PC-9 (cell line): Measurements from ENCODE around the gene POU6F2. TPM values are rescaled to one million over a fixed set of nuclear protein-coding genes. Genes with fewer than 3 reads are reported as not detected.

ENCODE experiments used
- BruUV-seq: library from RNA; stranded (reverse); fragments of 400-500 nt; replicated peaks from 2 replicates; lab custom pipeline; 2021; lab: Mats Ljungman, UMichigan
- CTCF ChIA-PET: fragments of 300-600 bp; sonication (Branson Sonifier 250); formaldehyde crosslinking; loops from one replicate; lab custom pipeline; 2022; ENCODE audit warnings: antibody characterized with exemption; lab: Charles Lee
- POLR2A ChIA-PET: fragments of 300-600 bp; sonication (Branson Sonifier 250); formaldehyde crosslinking; loops from one replicate; lab custom pipeline; 2022; ENCODE audit warnings: antibody characterized with exemption; ENCODE audit not compliant: unreplicated experiment; lab: Charles Lee
- DNase-seq, 2 experiments: peaks; one replicate each; pipeline versions ENCODE4 v3.0.0 to v3.0.0-alpha.2; 2015 to 2022; ENCODE audit warnings: mixed read lengths in 1 of 2
- H2AFZ ChIP-seq: fragments of 200-600 bp; sonication (generic); 2 replicates; pipeline ENCODE4 v1.8.1; 2017; ENCODE audit warnings: antibody characterized with exemption
- H3F3A ChIP-seq: fragments of 200-600 bp; sonication (generic); 2 replicates; pipeline ENCODE4 v1.8.1; 2017; ENCODE audit warnings: antibody characterized with exemption, mild to moderate bottlenecking, low read depth; ENCODE audit not compliant: insufficient read depth
- H3K27ac ChIP-seq: fragments of 200-600 bp; sonication (generic); 2 replicates; pipeline ENCODE4 v1.6.1; 2016; ENCODE audit warnings: mixed run types
- H3K27me3 ChIP-seq: fragments of 200-600 bp; sonication (generic); 2 replicates; pipeline ENCODE4 v1.6.1; 2016; ENCODE audit warnings: low read depth, mixed run types; ENCODE audit not compliant: insufficient read depth
- H3K36me3 ChIP-seq: fragments of 200-600 bp; sonication (generic); 2 replicates; pipeline ENCODE4 v1.6.1; 2016; ENCODE audit warnings: low read depth, mixed run types
- H3K4me1 ChIP-seq: fragments of 200-600 bp; sonication (generic); replicated peaks from 2 replicates; pipeline ENCODE4 v1.6.1; 2016; ENCODE audit warnings: mixed run types; ENCODE audit not compliant: insufficient read depth
- H3K4me2 ChIP-seq: fragments of 200-600 bp; sonication (generic); 2 replicates; pipeline ENCODE4 v1.6.1; 2017; ENCODE audit warnings: mixed run types
- H3K4me3 ChIP-seq: fragments of 200-600 bp; sonication (generic); 2 replicates; pipeline ENCODE4 v1.6.1; 2016; ENCODE audit warnings: mixed run types
- H3K79me2 ChIP-seq: fragments of 200-600 bp; sonication (generic); 2 replicates; pipeline ENCODE4 v1.6.1; 2017; ENCODE audit warnings: low read depth, mixed run types
- H3K9me2 ChIP-seq: fragments of 200-600 bp; sonication (generic); 2 replicates; pipeline ENCODE4 v1.8.1; 2017; ENCODE audit warnings: mild to moderate bottlenecking; ENCODE audit not compliant: insufficient read depth
- H3K9me3 ChIP-seq: fragments of 200-600 bp; sonication (generic); 2 replicates; pipeline ENCODE4 v1.8.1; 2016; ENCODE audit warnings: low read depth; ENCODE audit not compliant: insufficient read depth
- H4K20me1 ChIP-seq: fragments of 200-600 bp; sonication (generic); 2 replicates; pipeline ENCODE4 v1.8.1; 2017; ENCODE audit not compliant: insufficient read depth
- CTCF ChIP-seq: fragments of 200-600 bp; sonication (generic); conservative IDR thresholded peaks from 2 replicates; pipeline ENCODE4 v1.6.1; 2017; ENCODE audit warnings: mixed run types, antibody characterized with exemption, mild to moderate bottlenecking, moderate library complexity
- EZH2 ChIP-seq: fragments of 200-600 bp; sonication (generic); IDR thresholded peaks from 2 replicates; pipeline ENCODE4 v1.8.0; 2017; ENCODE audit warnings: antibody characterized with exemption, low read depth
- intact Hi-C: fragments of 100-400 bp; cut with micrococcal nuclease; formaldehyde crosslinking; loops from one replicate; pipeline ENCODE4 v1.10.0; 2022; ENCODE audit not compliant: unreplicated experiment
- total RNA-seq: library from RNA; stranded (reverse); gene quantifications from 2 replicates; pipeline ENCODE4 v1.2.3, GENCODE V29; 2021

The POU6F2 gene
- total RNA-seq, 1 experiment from 2014 or later = not detected

- Histone ChIP-seq H3K27me3 (peaks cover 22% of the 10 kb centered on the region; the same call in 1 of the 2 replicates), H4K20me1 (no peaks in the 10 kb centered on the region), H3K36me3 (no peaks in the 10 kb centered on the region), H3K4me1 (no peaks in the 10 kb centered on the region), H3K27ac (no peak overlapping the region), H3F3A (no peaks in the 10 kb centered on the region), H3K9me2 (no peaks in the 10 kb centered on the region), H3K9me3 (no peaks in the 10 kb centered on the region), H3K79me2 (no peaks in the 10 kb centered on the region), H2AFZ (no peak overlapping the region), H3K4me2 (no peak overlapping the region), H3K4me3 (no peak overlapping the region)
- no TSS peak for BruUV-seq
- CTCF ChIA-PET = no interaction called here
- TF ChIP-seq EZH2 (no peak), CTCF (no peak)
- intact Hi-C loops = no loop called here
- POLR2A ChIA-PET = no interaction called here
- DNase-seq = no peak
Observed at GRCh38 chr7:39219869-39220268, 242.2 kb downstream of the POU6F2 start.

GRCh38 chr7:39221901-39222300 is 244.2 kb downstream of the POU6F2 start:
- Histone ChIP-seq H3K36me3 (no peaks in the 10 kb centered on the region), H4K20me1 (no peaks in the 10 kb centered on the region), H3K4me3 (no peak overlapping the region), H3F3A (no peaks in the 10 kb centered on the region), H3K4me1 (no peaks in the 10 kb centered on the region), H3K79me2 (no peaks in the 10 kb centered on the region), H3K4me2 (no peak overlapping the region), H3K9me3 (no peaks in the 10 kb centered on the region), H3K27ac (no peak overlapping the region), H3K9me2 (no peaks in the 10 kb centered on the region), H3K27me3 (peaks cover 36% of the 10 kb centered on the region), H2AFZ (no peak overlapping the region)
- TF ChIP-seq EZH2 = no peak
- no peak for TF ChIP-seq CTCF
- POLR2A ChIA-PET = no interaction called here
- intact Hi-C loops = no loop called here
- DNase-seq = no peak
- no TSS peak for BruUV-seq
- CTCF ChIA-PET = no interaction called here

- no peaks in the 10 kb centered on the region for H3F3A ChIP-seq
- H3K4me2 ChIP-seq = no peak overlapping the region
- TF ChIP-seq CTCF = no peak
- no peak for TF ChIP-seq EZH2
- no peak overlapping the region for H3K4me3 ChIP-seq
- H3K79me2 ChIP-seq = no peaks in the 10 kb centered on the region
- H2AFZ ChIP-seq = no peak overlapping the region
- ChIA-PET POLR2A (no interaction called here), CTCF (no interaction called here)
- no peak overlapping the region for H3K27ac ChIP-seq
- BruUV-seq = no TSS peak
- DNase-seq = no peak
- H3K9me2 ChIP-seq = no peaks in the 10 kb centered on the region
- no peaks in the 10 kb centered on the region for H3K4me1 ChIP-seq
- no peaks in the 10 kb centered on the region for H3K9me3 ChIP-seq
- no peaks in the 10 kb centered on the region for H4K20me1 ChIP-seq
- H3K36me3 ChIP-seq = no peaks in the 10 kb centered on the region
- peaks cover 48% of the 10 kb centered on the region for H3K27me3 ChIP-seq
- intact Hi-C loops = no loop called here
Observed at GRCh38 chr7:39228946-39229345, 251.2 kb downstream of the POU6F2 start.
